Activated CD8-positive, alpha-beta T cell treated with anti-CD3 and anti-CD28 coated beads for 36 hours (primary cell): Measurements from ENCODE around the gene RABL6. TPM values are rescaled to one million over a fixed set of nuclear protein-coding genes. Genes with fewer than 3 reads are reported as not detected.

Experiments
- ATAC-seq: fragments of 200-7000 bp; cut with Tn5 transposase; one replicate; pipeline ENCODE4 v1.10.0; 2021; ENCODE audit warnings: mild to moderate bottlenecking, moderate library complexity
- CTCF ChIA-PET: fragments of 350-600 bp; sonication (Branson Sonifier 250); formaldehyde crosslinking; loops from one replicate; lab custom pipeline; 2021; ENCODE audit warnings: antibody characterized with exemption; lab: Charles Lee
- POLR2A ChIA-PET: fragments of 350-600 bp; sonication (Branson Sonifier 250); formaldehyde crosslinking; loops from one replicate; lab custom pipeline; 2021; ENCODE audit warnings: antibody characterized with exemption; lab: Charles Lee
- DNase-seq: peaks from one replicate; pipeline ENCODE4 v3.0.0-alpha.2; 2020
- H3K27ac Mint-ChIP-seq: one replicate; pipeline ENCODE4 v1.8.0; 2021; ENCODE audit warnings: mild to moderate bottlenecking, mixed read lengths
- H3K27me3 Mint-ChIP-seq: one replicate; pipeline ENCODE4 v1.8.0; 2021; ENCODE audit warnings: mixed read lengths
- H3K36me3 Mint-ChIP-seq: one replicate; pipeline ENCODE4 v1.8.0; 2021; ENCODE audit warnings: low read depth, mixed read lengths
- H3K4me1 Mint-ChIP-seq: one replicate; pipeline ENCODE4 v1.8.0; 2021; ENCODE audit warnings: low read depth, mixed read lengths
- H3K4me3 Mint-ChIP-seq: one replicate; pipeline ENCODE4 v1.8.0; 2021; ENCODE audit warnings: mild to moderate bottlenecking, moderate library complexity, mixed read lengths
- H3K9me3 Mint-ChIP-seq: one replicate; pipeline ENCODE4 v1.8.0; 2021; ENCODE audit warnings: mixed read lengths
- intact Hi-C: fragments of 100-400 bp; cut with micrococcal nuclease; formaldehyde crosslinking; loops from one replicate; pipeline ENCODE4 v1.10.0; 2022
- total RNA-seq, 2 experiments: library from RNA; stranded (reverse); gene quantifications; one replicate each; pipeline ENCODE4 v1.2.3, GENCODE V29; 2021
- TF ChIP-seq, protein P1 (sequence below): fragments of 200-600 bp; IDR thresholded peaks from one replicate; pipeline ENCODE4 v1.8.0; 2022; ENCODE audit warnings: antibody characterized with exemption, mild to moderate bottlenecking

RABL6 gene
- total RNA-seq, 2 experiments from 2014 or later: 85.6 to 86.6 TPM

DNA sequence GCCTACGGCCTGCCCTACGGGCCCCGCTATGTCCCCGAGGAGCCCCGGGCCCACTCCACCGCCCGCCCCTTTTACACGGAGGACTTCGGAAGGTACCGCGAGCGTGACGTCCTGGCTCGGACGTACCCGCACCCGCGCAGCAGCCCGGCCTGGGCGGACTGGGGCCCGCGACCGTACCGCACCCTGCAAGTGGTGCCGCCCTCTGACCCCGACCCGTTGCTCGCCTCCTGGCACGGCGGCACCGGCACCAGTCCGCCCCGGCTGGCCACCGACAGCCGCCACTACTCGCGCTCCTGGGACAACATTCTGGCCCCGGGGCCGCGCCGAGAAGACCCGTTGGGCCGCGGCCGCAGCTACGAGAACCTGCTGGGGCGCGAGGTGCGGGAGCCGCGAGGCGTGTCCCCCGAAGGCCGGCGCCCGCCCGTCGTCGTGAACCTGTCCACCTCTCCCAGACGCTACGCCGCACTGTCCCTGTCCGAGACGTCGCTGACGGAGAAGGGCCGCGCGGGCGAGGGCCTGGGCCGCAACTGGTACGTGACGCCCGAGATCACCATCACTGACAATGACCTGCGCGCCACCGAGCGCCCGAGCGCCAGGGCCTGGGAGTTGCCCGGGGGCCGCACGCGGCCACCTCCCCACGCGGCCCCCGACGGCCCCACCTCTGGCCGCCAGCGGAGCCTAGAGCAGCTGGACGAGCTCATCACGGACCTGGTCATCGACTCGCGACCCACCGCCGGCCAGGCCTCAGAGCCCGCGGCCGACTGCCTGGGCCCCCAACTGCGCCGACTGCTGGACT, 37.9 kb downstream of the RABL6 start:
- ATAC-seq (no peak), DNase-seq (no peak)
- TF ChIP-seq, protein P1, sequence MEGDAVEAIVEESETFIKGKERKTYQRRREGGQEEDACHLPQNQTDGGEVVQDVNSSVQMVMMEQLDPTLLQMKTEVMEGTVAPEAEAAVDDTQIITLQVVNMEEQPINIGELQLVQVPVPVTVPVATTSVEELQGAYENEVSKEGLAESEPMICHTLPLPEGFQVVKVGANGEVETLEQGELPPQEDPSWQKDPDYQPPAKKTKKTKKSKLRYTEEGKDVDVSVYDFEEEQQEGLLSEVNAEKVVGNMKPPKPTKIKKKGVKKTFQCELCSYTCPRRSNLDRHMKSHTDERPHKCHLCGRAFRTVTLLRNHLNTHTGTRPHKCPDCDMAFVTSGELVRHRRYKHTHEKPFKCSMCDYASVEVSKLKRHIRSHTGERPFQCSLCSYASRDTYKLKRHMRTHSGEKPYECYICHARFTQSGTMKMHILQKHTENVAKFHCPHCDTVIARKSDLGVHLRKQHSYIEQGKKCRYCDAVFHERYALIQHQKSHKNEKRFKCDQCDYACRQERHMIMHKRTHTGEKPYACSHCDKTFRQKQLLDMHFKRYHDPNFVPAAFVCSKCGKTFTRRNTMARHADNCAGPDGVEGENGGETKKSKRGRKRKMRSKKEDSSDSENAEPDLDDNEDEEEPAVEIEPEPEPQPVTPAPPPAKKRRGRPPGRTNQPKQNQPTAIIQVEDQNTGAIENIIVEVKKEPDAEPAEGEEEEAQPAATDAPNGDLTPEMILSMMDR: no peak
- ChIA-PET POLR2A (no interaction called here), CTCF (interaction anchor here (1.2 to 3.1 kb wide), 2 partner anchors 39 to 183 kb away, joined by 3 to 9 read pairs; no protein-coding TSS in a partner anchor)
- Mint-ChIP-seq H3K4me1 (peaks cover 16% of the 10 kb centered on the region), H3K27me3 (peaks cover 17% of the 10 kb centered on the region), H3K4me3 (no peak overlapping the region), H3K36me3 (peaks cover 11% of the 10 kb centered on the region), H3K27ac (no peak overlapping the region), H3K9me3 (no peaks in the 10 kb centered on the region)
- intact Hi-C loops: loop anchor here (5.0 kb wide), 1 partner anchor 57 kb away; no protein-coding TSS in a partner anchor

DNA sequence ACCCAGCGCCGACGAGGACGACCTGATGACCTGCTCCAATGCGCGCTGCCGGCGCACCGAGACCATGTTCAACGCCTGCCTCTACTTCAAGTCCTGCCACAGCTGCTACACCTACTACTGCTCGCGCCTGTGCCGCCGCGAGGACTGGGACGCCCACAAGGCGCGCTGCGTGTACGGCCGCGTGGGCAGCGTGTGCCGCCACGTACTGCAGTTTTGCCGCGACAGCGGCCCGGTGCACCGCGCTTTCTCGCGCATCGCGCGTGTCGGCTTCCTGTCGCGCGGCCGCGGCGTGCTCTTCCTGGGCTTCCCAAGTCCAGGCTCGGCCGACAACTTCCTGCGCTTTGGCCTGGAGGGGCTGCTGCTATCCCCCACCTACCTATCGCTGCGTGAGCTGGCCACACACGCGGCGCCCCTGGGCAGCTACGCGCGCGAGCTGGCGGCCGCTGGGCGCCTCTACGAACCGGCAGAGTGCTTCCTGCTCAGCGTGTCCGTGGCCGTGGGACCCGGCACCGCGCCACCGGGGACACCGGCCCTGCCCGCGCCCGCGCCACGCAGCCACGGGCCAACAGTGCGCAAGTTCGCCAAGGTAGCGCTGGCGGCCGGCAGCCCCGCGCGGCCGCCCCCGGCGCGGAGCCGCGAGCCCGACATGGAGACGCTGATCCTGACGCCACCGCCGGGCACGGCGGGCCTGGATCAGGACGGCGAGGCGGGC, 38.8 kb downstream of the RABL6 start:
- Mint-ChIP-seq H3K9me3 (no peaks in the 10 kb centered on the region), H3K36me3 (peaks cover 11% of the 10 kb centered on the region), H3K27ac (no peak overlapping the region), H3K4me3 (no peak overlapping the region), H3K4me1 (peaks cover 16% of the 10 kb centered on the region), H3K27me3 (peaks cover 17% of the 10 kb centered on the region)
- ATAC-seq (no peak), DNase-seq (no peak)
- POLR2A ChIA-PET: interaction anchor here (0.9 to 2.6 kb wide), 2 partner anchors 15 to 39 kb away, joined by 4 to 8 read pairs; partner anchors contain the start of gene RABL6
- CTCF ChIA-PET: interaction anchor here (1.0 to 1.6 kb wide), 3 partner anchors 13 to 183 kb away, joined by 3 to 4 read pairs (median 3); no protein-coding TSS in a partner anchor
- TF ChIP-seq, protein P1: no peak
- intact Hi-C loops: loop anchor here (5.0 kb wide), 1 partner anchor 56 kb away; no protein-coding TSS in a partner anchor

DNA sequence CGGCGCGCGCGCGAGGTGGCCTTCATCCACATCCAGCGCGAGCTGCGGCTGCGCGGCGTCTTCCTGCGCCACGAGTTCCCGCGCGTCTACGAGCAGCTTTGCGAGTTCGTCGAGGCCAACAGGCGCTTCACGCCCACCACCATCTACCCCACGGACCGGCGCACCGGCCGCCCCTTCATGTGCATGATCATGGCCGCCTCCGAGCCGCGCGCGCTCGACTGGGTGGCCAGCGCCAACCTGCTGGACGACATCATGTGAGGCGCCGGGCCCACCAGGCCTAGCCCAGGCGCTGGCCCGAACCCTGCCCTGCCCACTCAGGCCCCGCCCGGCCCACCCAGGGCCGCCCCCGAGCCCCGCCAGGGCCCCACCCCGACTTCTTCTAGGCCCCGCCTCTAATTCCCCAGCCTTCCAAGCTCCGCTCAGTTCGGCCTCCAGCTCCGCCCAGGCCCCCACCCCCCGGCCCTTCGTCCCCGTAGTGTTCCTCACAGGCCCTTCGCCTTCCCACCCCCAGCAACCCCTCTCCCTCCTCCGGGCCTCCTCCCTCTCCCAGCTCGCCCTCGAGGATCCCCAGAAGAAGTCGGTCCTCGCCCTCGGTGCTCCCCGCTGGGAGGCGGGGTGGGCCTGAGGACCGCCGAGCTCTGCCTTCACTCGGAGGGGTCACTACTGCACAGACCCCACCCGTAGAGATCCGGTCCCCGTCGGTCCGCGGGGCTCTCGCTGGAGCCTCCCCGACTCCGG, 39.5 kb downstream of the RABL6 start:
- peaks cover 17% of the 10 kb centered on the region for H3K27me3 Mint-ChIP-seq
- ATAC-seq (no peak), DNase-seq (no peak)
- ChIA-PET POLR2A (interaction anchor here (0.9 to 2.6 kb wide), 6 partner anchors 15 to 104 kb away, joined by 3 to 8 read pairs (median 4); partner anchors contain the start of gene RABL6), CTCF (interaction anchor here (1.0 to 1.6 kb wide), 3 partner anchors 14 to 37 kb away, joined by 3 to 6 read pairs (median 4); no protein-coding TSS in a partner anchor)
- no peaks in the 10 kb centered on the region for H3K9me3 Mint-ChIP-seq
- peaks cover 11% of the 10 kb centered on the region for H3K36me3 Mint-ChIP-seq
- intact Hi-C loops: loop anchor here (5.0 kb wide), 1 partner anchor 55 kb away; no protein-coding TSS in a partner anchor
- TF ChIP-seq, protein P1: no peak
- peaks cover 13% of the 10 kb centered on the region for H3K4me1 Mint-ChIP-seq
- peak overlapping the region; percentile 92 for H3K4me3 Mint-ChIP-seq
- peak overlapping the region; percentile 71 for H3K27ac Mint-ChIP-seq

DNA sequence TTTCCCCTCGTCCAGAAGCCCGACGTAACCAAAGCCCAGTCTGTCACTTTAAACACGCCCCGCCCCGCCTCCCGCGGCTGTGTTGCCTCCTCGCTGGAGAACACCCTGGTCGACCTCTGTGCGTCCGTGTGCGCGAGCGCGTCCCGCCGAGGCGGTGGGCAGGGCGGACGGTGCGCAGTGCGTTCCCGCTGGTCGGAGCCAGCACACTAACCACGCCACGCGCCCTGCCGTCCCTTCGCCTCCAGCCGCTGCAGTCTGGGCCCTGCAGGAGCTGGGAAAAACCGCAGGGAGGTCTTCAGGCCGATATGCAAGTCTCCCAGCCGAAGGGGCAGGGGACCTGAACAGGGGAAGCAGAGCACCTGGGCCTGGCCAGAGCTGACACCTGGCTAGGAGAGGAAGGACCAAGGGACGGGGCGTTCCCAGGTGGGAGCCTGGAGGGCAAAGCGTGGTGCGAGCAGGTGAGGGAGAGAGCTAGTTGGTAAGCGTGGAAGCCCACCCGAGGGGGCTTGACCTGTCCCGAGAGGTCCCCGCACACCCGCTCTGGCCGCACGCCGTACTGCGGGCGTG, 40.2 kb downstream of the RABL6 start:
- Mint-ChIP-seq H3K9me3 (no peaks in the 10 kb centered on the region), H3K4me1 (peaks cover 11% of the 10 kb centered on the region), H3K27me3 (peaks cover 17% of the 10 kb centered on the region), H3K36me3 (peaks cover 11% of the 10 kb centered on the region), H3K27ac (peak overlapping the region; percentile 71), H3K4me3 (peak overlapping the region; percentile 92)
- ATAC-seq (peak; percentile 34), DNase-seq (peak; percentile 95)
- POLR2A ChIA-PET: interaction anchor here (0.7 to 2.6 kb wide), 10 partner anchors 11 to 145 kb away, joined by 3 to 8 read pairs (median 3); no protein-coding TSS in a partner anchor
- TF ChIP-seq, protein P1: no peak
- intact Hi-C loops: loop anchor here (5.0 kb wide), 1 partner anchor 54 kb away; no protein-coding TSS in a partner anchor
- CTCF ChIA-PET: interaction anchor here (1.0 to 1.6 kb wide), 4 partner anchors 14 to 187 kb away, joined by 3 to 6 read pairs (median 4); no protein-coding TSS in a partner anchor
